GM12872 (cell line): ENCODE results near the gene MAPK12.

Source experiments
- CTCF ChIP-seq: IDR thresholded peaks from 3 replicates; pipeline ENCODE4 v1.5.1; 2011; ENCODE audit warnings: low read depth, mild to moderate bottlenecking, low read length, moderate library complexity; ENCODE audit not compliant: insufficient read depth

The MAPK12 gene

GRCh38 chr22:50227579-50228215 lies 33.8 kb downstream of the MAPK12 start:
- TF ChIP-seq CTCF = no peak

DNA sequence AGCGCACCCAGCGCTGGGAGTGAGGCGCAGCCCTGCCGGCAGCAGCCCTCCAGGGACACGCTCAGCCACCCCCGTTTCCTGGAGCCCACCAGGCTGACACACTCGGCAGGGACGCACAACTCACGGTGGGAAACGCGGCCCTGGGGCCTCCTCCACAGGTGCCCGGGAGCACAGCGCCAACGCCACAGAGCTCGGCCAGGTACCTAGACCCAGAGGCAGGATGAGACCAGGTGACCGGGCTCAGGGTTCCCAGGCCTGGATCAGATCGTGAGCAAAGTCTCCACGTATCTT lies 34.7 kb downstream of the MAPK12 start:
- no peak for TF ChIP-seq CTCF

DNA sequence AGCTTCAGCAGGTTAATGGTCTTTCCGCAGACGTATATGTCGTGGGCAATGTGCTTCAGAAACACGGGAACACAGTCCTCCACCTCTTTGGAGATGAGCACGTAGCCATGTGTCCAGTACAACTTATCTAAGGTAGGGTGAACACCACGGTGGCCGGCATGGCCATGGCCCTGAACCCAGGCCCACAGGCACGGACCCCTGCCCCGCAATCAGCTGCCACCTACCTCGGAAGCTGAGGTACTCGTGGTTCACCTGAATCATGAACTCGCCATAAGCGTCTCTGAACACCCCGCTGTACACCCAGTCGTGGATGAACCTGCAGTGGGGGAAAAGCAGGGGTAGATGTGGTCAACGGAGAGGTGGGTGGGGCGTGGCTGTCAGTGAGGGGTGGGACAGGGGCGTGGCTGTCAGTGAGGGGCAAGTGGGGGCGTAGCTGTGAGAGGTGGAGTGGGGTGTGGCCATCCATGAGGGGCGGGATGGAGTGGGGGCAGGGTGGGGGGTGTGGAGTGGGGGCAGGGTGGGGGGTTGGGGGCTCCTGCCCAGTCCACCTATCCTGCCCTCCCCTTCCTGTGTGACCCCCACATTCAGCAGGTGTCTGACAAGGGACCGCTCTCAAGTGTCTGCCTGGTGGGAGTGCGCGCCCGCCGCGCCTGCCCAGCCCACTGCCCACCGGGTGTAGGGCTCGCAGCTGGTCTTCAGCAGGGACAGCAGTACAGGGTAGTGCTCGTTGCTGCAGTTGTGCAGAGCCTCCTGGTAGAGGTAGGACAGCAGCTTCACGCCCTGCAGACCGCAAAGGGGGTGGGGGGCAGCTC lies 35.2 kb downstream of the MAPK12 start:
- no peak for TF ChIP-seq CTCF

- TF ChIP-seq CTCF = no peak
Measured at GRCh38 chr22:50225200-50225969, 36.1 kb downstream of the MAPK12 start.

DNA sequence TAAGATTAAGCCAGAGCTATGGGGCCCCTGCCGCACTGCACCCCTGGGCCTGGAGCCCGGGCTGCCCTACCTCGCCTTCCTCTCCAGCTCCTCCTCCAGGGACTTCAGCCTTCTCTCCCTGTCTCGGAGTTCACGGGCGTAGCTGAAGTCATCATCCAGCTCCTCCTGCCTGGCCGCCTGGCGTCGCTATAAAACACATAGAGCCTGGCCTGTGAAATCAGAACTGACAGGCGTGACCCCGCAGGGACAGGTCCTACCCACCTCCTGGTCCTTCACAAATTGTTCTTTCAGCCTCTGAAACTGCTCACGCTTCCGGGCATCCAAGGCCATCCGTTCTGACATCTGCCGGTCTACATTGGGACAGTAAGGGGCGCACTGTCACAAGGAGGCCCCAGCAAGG lies 37.4 kb downstream of the MAPK12 start:
- TF ChIP-seq CTCF = no peak

- TF ChIP-seq CTCF = no peak
Measured at GRCh38 chr22:50222508-50222907, 39.0 kb downstream of the MAPK12 start.
